Gastroesophageal sphincter (tissue), 3 donors: ENCODE results near the gene SMIM22.

Experiments
- POLR2A ChIP-seq, 2 donors: fragments of 450-650 bp; IDR thresholded peaks; one replicate each; pipeline ENCODE4 v1.6.1; 2017; ENCODE audit warnings: antibody characterized with exemption in 2 of 2, mild to moderate bottlenecking in 2 of 2, moderate library complexity in 1 of 2
- POLR2AphosphoS5 ChIP-seq: sonication (generic); formaldehyde crosslinking; IDR thresholded peaks from one replicate; pipeline ENCODE4 v1.6.1; 2017; ENCODE audit warnings: antibody characterized with exemption
- TF ChIP-seq, protein P1 (sequence below), 4 experiments: fragments of 200-600 bp in 2 of 4; fragments of 450-650 bp in 2 of 4; sonication (generic) in 1 of 4; IDR thresholded peaks; one replicate each; pipeline ENCODE4 v1.5.1; 2017 to 2019; ENCODE audit warnings: antibody characterized with exemption in 4 of 4, mild to moderate bottlenecking in 2 of 4, moderate library complexity in 2 of 4

DNA sequence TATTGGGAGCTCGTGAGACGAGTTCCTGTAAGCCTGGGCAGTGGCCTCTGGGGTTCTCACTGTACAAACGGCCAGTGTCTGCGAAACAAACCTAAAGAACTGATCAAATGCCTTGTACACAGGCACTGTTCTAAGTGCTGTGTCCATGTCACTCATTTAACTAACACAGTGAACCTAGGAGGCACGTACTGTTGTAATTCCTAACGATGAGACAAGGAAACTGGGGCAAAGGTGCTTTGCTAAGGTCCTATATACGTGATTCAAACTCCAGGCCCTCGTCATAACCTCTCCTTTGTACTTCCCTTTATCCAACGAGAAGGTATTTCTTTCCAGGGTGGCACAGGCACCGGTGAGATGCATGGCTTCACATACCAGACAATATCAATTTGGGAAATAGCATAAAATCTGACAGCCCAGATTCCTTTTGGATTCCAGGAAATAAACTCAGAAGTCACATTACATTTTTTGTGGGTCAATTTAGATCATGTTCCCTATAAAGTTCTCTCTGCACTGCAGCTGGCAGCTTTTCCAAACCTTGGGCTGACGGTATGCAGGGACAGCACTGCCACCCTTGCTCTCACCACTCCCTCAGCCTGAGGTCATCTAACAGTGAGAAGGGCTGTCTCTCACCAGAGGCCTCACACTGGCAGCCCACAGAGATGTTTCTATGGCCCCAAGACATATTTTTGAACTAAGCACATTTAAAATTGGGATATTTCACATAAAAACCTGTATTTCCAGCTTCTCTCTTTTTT, 33.6 kb downstream of the SMIM22 start:
- TF ChIP-seq, protein P1, sequence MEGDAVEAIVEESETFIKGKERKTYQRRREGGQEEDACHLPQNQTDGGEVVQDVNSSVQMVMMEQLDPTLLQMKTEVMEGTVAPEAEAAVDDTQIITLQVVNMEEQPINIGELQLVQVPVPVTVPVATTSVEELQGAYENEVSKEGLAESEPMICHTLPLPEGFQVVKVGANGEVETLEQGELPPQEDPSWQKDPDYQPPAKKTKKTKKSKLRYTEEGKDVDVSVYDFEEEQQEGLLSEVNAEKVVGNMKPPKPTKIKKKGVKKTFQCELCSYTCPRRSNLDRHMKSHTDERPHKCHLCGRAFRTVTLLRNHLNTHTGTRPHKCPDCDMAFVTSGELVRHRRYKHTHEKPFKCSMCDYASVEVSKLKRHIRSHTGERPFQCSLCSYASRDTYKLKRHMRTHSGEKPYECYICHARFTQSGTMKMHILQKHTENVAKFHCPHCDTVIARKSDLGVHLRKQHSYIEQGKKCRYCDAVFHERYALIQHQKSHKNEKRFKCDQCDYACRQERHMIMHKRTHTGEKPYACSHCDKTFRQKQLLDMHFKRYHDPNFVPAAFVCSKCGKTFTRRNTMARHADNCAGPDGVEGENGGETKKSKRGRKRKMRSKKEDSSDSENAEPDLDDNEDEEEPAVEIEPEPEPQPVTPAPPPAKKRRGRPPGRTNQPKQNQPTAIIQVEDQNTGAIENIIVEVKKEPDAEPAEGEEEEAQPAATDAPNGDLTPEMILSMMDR (IDR thresholded peaks at IDR 0.05), result no peak
- TF ChIP-seq POLR2AphosphoS5, result no peak
- no peak for TF ChIP-seq POLR2A (IDR thresholded peaks at IDR 0.05)
